Activated naive CD4-positive, alpha-beta T cell treated with anti-CD3 and anti-CD28 coated beads for 36 hours (primary cell): ENCODE data around the gene MT1G. TPM values are rescaled to one million over a fixed set of nuclear protein-coding genes. Genes with fewer than 3 reads are reported as not detected.

Experiments used
- CTCF ChIA-PET: fragments of 350-600 bp; sonication (Branson Sonifier 250); formaldehyde crosslinking; loops from one replicate; lab custom pipeline; 2021; ENCODE audit warnings: antibody characterized with exemption; lab: Charles Lee
- DNase-seq: peaks from one replicate; pipeline ENCODE4 v3.0.0-alpha.2; 2020
- H3K27ac Mint-ChIP-seq: one replicate; pipeline ENCODE4 v1.8.0; 2021; ENCODE audit warnings: mild to moderate bottlenecking, mixed read lengths
- H3K27me3 Mint-ChIP-seq: one replicate; pipeline ENCODE4 v1.8.0; 2021; ENCODE audit warnings: low read depth, mixed read lengths
- H3K36me3 Mint-ChIP-seq: one replicate; pipeline ENCODE4 v1.8.0; 2021; ENCODE audit warnings: low read depth, mixed read lengths
- H3K4me1 Mint-ChIP-seq: one replicate; pipeline ENCODE4 v1.8.0; 2021; ENCODE audit warnings: low read depth, mixed read lengths
- H3K4me3 Mint-ChIP-seq: one replicate; pipeline ENCODE4 v1.8.0; 2021; ENCODE audit warnings: mild to moderate bottlenecking, moderate library complexity, mixed read lengths
- H3K9me3 Mint-ChIP-seq: one replicate; pipeline ENCODE4 v1.8.0; 2021; ENCODE audit warnings: mixed read lengths
- intact Hi-C: fragments of 100-400 bp; cut with micrococcal nuclease; formaldehyde crosslinking; loops from one replicate; pipeline ENCODE4 v1.15.1; 2023
- total RNA-seq, 2 experiments: library from RNA; stranded (reverse); gene quantifications; one replicate each; pipeline ENCODE4 v1.2.3, GENCODE V29; 2021

Gene MT1G
- total RNA-seq, 2 experiments from 2014 or later, result 22.4 to 23.8 TPM

- intact Hi-C loops, result loop anchor here (1.0 to 5.0 kb wide), 4 partner anchors 14 to 49 kb away; partner anchors contain the start of genes MT1X and MT2A
- Mint-ChIP-seq H3K27ac (peak within 1 kb of the TSS; percentile 41), H3K27me3 (no peaks in the 10 kb centered on the region), H3K4me1 (peaks cover 18% of the 10 kb centered on the region), H3K4me3 (peak within 1 kb of the TSS; percentile 91), H3K9me3 (no peaks in the 10 kb centered on the region), H3K36me3 (no peaks in the 10 kb centered on the region)
- CTCF ChIA-PET, result interaction anchor here (0.9 kb wide), 1 partner anchor 44 kb away, joined by 5 read pairs; no protein-coding TSS in a partner anchor
- peak; percentile 83 for DNase-seq
These were observed 10.1 kb downstream of the MT1G start, which contains the start of gene MT1F for GRCh38 chr16:56657555-56658326. TSS of gene MT1F (plus strand) at chr16:56657959. CDS start at chr16:56658059, 100 bp downstream.

- DNase-seq, result no peak
- peaks cover 8% of the 10 kb centered on the region for H3K4me1 Mint-ChIP-seq
- H3K9me3 Mint-ChIP-seq, result no peaks in the 10 kb centered on the region
- no peak overlapping the region for H3K4me3 Mint-ChIP-seq
- peaks cover 13% of the 10 kb centered on the region for H3K27me3 Mint-ChIP-seq
- CTCF ChIA-PET, result interaction anchor here (0.6 to 1.1 kb wide), 2 partner anchors 20 to 76 kb away, joined by 3 read pairs; no protein-coding TSS in a partner anchor
- H3K27ac Mint-ChIP-seq, result no peak overlapping the region
- intact Hi-C loops, result no loop called here
- H3K36me3 Mint-ChIP-seq, result no peaks in the 10 kb centered on the region
These were observed 14.6 kb downstream of the MT1G start for GRCh38 chr16:56653218-56653617.

GRCh38 chr16:56652600-56652999 is 15.3 kb downstream of the MT1G start:
- Mint-ChIP-seq H3K27me3 (peaks cover 16% of the 10 kb centered on the region), H3K4me1 (peaks cover 3% of the 10 kb centered on the region), H3K36me3 (no peaks in the 10 kb centered on the region), H3K27ac (no peak overlapping the region), H3K4me3 (no peak overlapping the region), H3K9me3 (no peaks in the 10 kb centered on the region)
- DNase-seq, result no peak
- CTCF ChIA-PET, result interaction anchor here (0.6 to 1.1 kb wide), 2 partner anchors 21 to 75 kb away, joined by 3 read pairs; no protein-coding TSS in a partner anchor
- intact Hi-C loops, result no loop called here

- Mint-ChIP-seq H3K36me3 (no peaks in the 10 kb centered on the region), H3K27me3 (peaks cover 20% of the 10 kb centered on the region), H3K9me3 (no peaks in the 10 kb centered on the region), H3K4me1 (no peaks in the 10 kb centered on the region), H3K4me3 (no peak within 1 kb of the TSS), H3K27ac (no peak within 1 kb of the TSS)
- intact Hi-C loops, result no loop called here
- DNase-seq, result no peak
- CTCF ChIA-PET, result no interaction called here
These were observed 16.3 kb downstream of the MT1G start, which contains the start of gene MT1B for GRCh38 chr16:56651586-56651985. TSS of gene MT1B (plus strand) at chr16:56651886. CDS start at chr16:56651954, 68 bp downstream.

- Mint-ChIP-seq H3K4me1 (no peaks in the 10 kb centered on the region), H3K36me3 (no peaks in the 10 kb centered on the region), H3K9me3 (no peaks in the 10 kb centered on the region), H3K27me3 (peaks cover 20% of the 10 kb centered on the region), H3K4me3 (no peak overlapping the region), H3K27ac (no peak overlapping the region)
- intact Hi-C loops, result no loop called here
- CTCF ChIA-PET, result no interaction called here
- DNase-seq, result no peak
These were observed 18.0 kb downstream of the MT1G start for GRCh38 chr16:56649820-56650219.

- peaks cover 20% of the 10 kb centered on the region for H3K27me3 Mint-ChIP-seq
- CTCF ChIA-PET, result interaction anchor here (0.9 kb wide), 1 partner anchor 75 kb away, joined by 3 read pairs; no protein-coding TSS in a partner anchor
These were observed 18.6 kb downstream of the MT1G start for GRCh38 chr16:56649271-56649670.

GRCh38 chr16:56647641-56648431 is 20.0 kb downstream of the MT1G start:
- DNase-seq, result no peak
- CTCF ChIA-PET, result interaction anchor here (0.5 kb wide), 1 partner anchor 38 kb away, joined by 3 read pairs; no protein-coding TSS in a partner anchor
- Mint-ChIP-seq H3K27me3 (peaks cover 21% of the 10 kb centered on the region), H3K4me1 (peaks cover 14% of the 10 kb centered on the region), H3K9me3 (no peaks in the 10 kb centered on the region), H3K4me3 (no peak overlapping the region), H3K27ac (no peak overlapping the region), H3K36me3 (no peaks in the 10 kb centered on the region)
- intact Hi-C loops, result no loop called here

More at GRCh38 chr16:56649271-56649670, 18.6 kb downstream of the MT1G start:
- peaks cover 1% of the 10 kb centered on the region for H3K4me1 Mint-ChIP-seq
- intact Hi-C loops, result no loop called here
- DNase-seq, result no peak
- no peaks in the 10 kb centered on the region for H3K9me3 Mint-ChIP-seq
- H3K36me3 Mint-ChIP-seq, result no peaks in the 10 kb centered on the region
- no peak overlapping the region for H3K27ac Mint-ChIP-seq
- no peak overlapping the region for H3K4me3 Mint-ChIP-seq

- intact Hi-C loops, result no loop called here
- no peak overlapping the region for H3K27ac Mint-ChIP-seq
- DNase-seq, result no peak
- peaks cover 18% of the 10 kb centered on the region for H3K4me1 Mint-ChIP-seq
- H3K36me3 Mint-ChIP-seq, result no peaks in the 10 kb centered on the region
- CTCF ChIA-PET, result interaction anchor here (0.9 kb wide), 1 partner anchor 56 kb away, joined by 5 read pairs; no protein-coding TSS in a partner anchor
- H3K27me3 Mint-ChIP-seq, result peaks cover 28% of the 10 kb centered on the region
- no peaks in the 10 kb centered on the region for H3K9me3 Mint-ChIP-seq
- no peak overlapping the region for H3K4me3 Mint-ChIP-seq
These were observed 22.0 kb downstream of the MT1G start for GRCh38 chr16:56645838-56646237.

GRCh38 chr16:56645311-56645710 is 22.6 kb downstream of the MT1G start:
- Mint-ChIP-seq H3K36me3 (no peaks in the 10 kb centered on the region), H3K27ac (no peak overlapping the region), H3K9me3 (no peaks in the 10 kb centered on the region), H3K4me3 (no peak overlapping the region), H3K4me1 (peaks cover 18% of the 10 kb centered on the region), H3K27me3 (peaks cover 33% of the 10 kb centered on the region)
- CTCF ChIA-PET, result interaction anchor here (1.0 kb wide), 1 partner anchor 69 kb away, joined by 3 read pairs; no protein-coding TSS in a partner anchor
- intact Hi-C loops, result no loop called here
- DNase-seq, result no peak

- Mint-ChIP-seq H3K4me1 (peaks cover 18% of the 10 kb centered on the region), H3K27me3 (peaks cover 42% of the 10 kb centered on the region), H3K4me3 (peak overlapping the region; percentile 46), H3K36me3 (no peaks in the 10 kb centered on the region), H3K27ac (peak overlapping the region; percentile 9), H3K9me3 (no peaks in the 10 kb centered on the region)
- no peak for DNase-seq
- intact Hi-C loops, result loop anchor here (1.0 to 2.0 kb wide), 8 partner anchors 13 to 129 kb away; partner anchors contain the start of genes MT1E, MT1F, MT1X and MT2A
- CTCF ChIA-PET, result interaction anchor here (0.5 to 1.7 kb wide), 17 partner anchors 13 to 130 kb away, joined by 3 to 7 read pairs (median 5); partner anchors contain the start of gene MT4
These were observed 24.0 kb downstream of the MT1G start for GRCh38 chr16:56643833-56644232.

- H3K4me3 Mint-ChIP-seq, result peak overlapping the region; percentile 46
- peak overlapping the region; percentile 9 for H3K27ac Mint-ChIP-seq
- CTCF ChIA-PET, result interaction anchor here (0.5 to 1.7 kb wide), 17 partner anchors 13 to 130 kb away, joined by 3 to 7 read pairs (median 5); partner anchors contain the start of gene MT4
- H3K36me3 Mint-ChIP-seq, result no peaks in the 10 kb centered on the region
- H3K27me3 Mint-ChIP-seq, result peaks cover 40% of the 10 kb centered on the region
- peak; percentile 87 for DNase-seq
- H3K9me3 Mint-ChIP-seq, result no peaks in the 10 kb centered on the region
- intact Hi-C loops, result loop anchor here (1.0 to 2.0 kb wide), 8 partner anchors 14 to 128 kb away; partner anchors contain the start of genes MT1E, MT1F, MT1X and MT2A
- H3K4me1 Mint-ChIP-seq, result peaks cover 21% of the 10 kb centered on the region
These were observed 24.6 kb downstream of the MT1G start for GRCh38 chr16:56643080-56643778.
